Measurements from ENCODE around the gene LRCH1.

- TF ChIP-seq CTCF (conservative IDR thresholded peaks at IDR 0.05) (no peak), EZH2 (IDR thresholded peaks at IDR 0.05; ENCODE audit: low read depth) (no peak)
Measured at GRCh38 chr13:46615888-46616531, 63.0 kb downstream of the LRCH1 start.

Measured in PC-9 (cell line).